ENCODE measurements around the gene MYH10.

Gene MYH10

DNA sequence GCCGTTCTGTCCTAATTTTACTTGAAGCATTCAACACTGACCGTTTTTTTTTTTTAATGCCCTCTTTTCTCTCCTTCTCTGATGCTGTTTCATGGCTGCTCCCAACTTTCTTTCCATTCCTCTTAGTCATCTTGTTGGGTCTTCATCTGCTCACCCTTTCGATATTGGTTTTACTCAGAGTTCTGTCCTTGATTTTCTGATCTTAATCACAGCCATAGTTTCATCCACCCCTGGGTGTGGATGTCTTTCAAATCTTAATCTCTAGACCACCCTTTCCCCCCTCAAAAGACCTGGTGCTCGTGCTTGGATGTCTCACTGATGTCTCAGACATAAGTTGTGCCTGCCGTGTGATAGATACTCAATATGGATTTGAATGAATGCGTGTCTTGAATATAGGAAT is 172.4 kb downstream of the MYH10 start:
- no peaks in the 10 kb centered on the region for H4K20me1 ChIP-seq (ENCODE audit: low read depth, low read length)

DNA sequence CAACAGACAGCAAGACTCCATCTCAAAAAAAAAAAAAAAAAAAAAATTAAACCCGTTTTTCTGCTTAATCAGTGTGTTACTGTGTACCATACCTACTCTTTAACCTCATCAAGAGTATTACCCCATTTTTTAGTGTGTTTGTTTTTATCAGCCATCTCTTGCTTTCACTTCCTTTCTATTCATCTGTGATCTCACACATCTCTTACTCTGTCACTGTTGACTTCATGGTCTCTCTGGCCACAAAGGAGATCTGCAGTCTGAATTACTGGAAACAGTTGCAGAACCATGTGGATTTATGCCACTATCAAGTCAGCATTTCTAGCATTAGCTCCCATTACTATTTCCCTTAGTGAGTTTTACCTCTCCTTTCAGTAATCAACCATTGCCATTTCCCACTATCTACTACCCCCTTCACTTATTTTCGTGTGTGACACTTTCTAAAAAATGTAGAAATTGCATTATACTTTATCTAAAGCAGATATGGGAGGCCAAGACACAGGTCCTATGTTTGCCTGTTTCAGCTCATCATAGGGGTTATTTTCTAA is 174.8 kb downstream of the MYH10 start:
- Histone ChIP-seq H3K4me2 (ENCODE audit: low read depth, low read length, poor library complexity, severe bottlenecking) (no peak overlapping the region), H3K9me3 (ENCODE audit: insufficient read depth, low read length) (no peaks in the 10 kb centered on the region), H3F3A (ENCODE audit: insufficient read depth) (no peaks in the 10 kb centered on the region), H3K4me3 (ENCODE audit: insufficient read depth, low read length, poor library complexity, severe bottlenecking) (no peak overlapping the region), H3K9ac (ENCODE audit: low read length) (no peak overlapping the region), H3K36me3 (ENCODE audit: low read length) (peaks cover 29% of the 10 kb centered on the region), H3K9me2 (replicated peaks; ENCODE audit: insufficient read depth, low read length) (no peaks in the 10 kb centered on the region), H3K79me2 (ENCODE audit: insufficient read depth, low read length) (no peaks in the 10 kb centered on the region), H3K27me3 (ENCODE audit: low read length) (no peaks in the 10 kb centered on the region), H4K20me1 (ENCODE audit: low read depth, low read length) (no peaks in the 10 kb centered on the region), H2AFZ (ENCODE audit: low read depth, low read length, severe bottlenecking) (no peak overlapping the region), H3K27ac (ENCODE audit: low read depth, low read length) (no peak overlapping the region)
- TF ChIP-seq, protein P1, sequence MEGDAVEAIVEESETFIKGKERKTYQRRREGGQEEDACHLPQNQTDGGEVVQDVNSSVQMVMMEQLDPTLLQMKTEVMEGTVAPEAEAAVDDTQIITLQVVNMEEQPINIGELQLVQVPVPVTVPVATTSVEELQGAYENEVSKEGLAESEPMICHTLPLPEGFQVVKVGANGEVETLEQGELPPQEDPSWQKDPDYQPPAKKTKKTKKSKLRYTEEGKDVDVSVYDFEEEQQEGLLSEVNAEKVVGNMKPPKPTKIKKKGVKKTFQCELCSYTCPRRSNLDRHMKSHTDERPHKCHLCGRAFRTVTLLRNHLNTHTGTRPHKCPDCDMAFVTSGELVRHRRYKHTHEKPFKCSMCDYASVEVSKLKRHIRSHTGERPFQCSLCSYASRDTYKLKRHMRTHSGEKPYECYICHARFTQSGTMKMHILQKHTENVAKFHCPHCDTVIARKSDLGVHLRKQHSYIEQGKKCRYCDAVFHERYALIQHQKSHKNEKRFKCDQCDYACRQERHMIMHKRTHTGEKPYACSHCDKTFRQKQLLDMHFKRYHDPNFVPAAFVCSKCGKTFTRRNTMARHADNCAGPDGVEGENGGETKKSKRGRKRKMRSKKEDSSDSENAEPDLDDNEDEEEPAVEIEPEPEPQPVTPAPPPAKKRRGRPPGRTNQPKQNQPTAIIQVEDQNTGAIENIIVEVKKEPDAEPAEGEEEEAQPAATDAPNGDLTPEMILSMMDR (IDR thresholded peaks at IDR 0.05; ENCODE audit: insufficient read depth, low read length, poor library complexity, severe bottlenecking), result no peak
- TF ChIP-seq EZH2phosphoT487 (conservative IDR thresholded peaks at IDR 0.05; ENCODE audit: low read length), result no peak

More for the DNA sequence above, 172.4 kb downstream of the MYH10 start:
- no peak overlapping the region for H3K27ac ChIP-seq (ENCODE audit: low read depth, low read length)
- H3F3A ChIP-seq (ENCODE audit: insufficient read depth), result no peaks in the 10 kb centered on the region
- no peak overlapping the region for H3K4me2 ChIP-seq (ENCODE audit: low read depth, low read length, poor library complexity, severe bottlenecking)
- no peaks in the 10 kb centered on the region for H3K27me3 ChIP-seq (ENCODE audit: low read length)
- TF ChIP-seq, protein P1 (IDR thresholded peaks at IDR 0.05; ENCODE audit: insufficient read depth, low read length, poor library complexity, severe bottlenecking), result no peak
- TF ChIP-seq EZH2phosphoT487 (conservative IDR thresholded peaks at IDR 0.05; ENCODE audit: low read length), result no peak
- no peaks in the 10 kb centered on the region for H3K9me2 ChIP-seq (replicated peaks; ENCODE audit: insufficient read depth, low read length)
- H2AFZ ChIP-seq (ENCODE audit: low read depth, low read length, severe bottlenecking), result no peak overlapping the region
- peaks cover 22% of the 10 kb centered on the region for H3K36me3 ChIP-seq (ENCODE audit: low read length)
- no peaks in the 10 kb centered on the region for H3K79me2 ChIP-seq (ENCODE audit: insufficient read depth, low read length)
- H3K4me3 ChIP-seq (ENCODE audit: insufficient read depth, low read length, poor library complexity, severe bottlenecking), result no peak overlapping the region
- H3K9ac ChIP-seq (ENCODE audit: low read length), result no peak overlapping the region
- no peaks in the 10 kb centered on the region for H3K9me3 ChIP-seq (ENCODE audit: insufficient read depth, low read length)

DNA sequence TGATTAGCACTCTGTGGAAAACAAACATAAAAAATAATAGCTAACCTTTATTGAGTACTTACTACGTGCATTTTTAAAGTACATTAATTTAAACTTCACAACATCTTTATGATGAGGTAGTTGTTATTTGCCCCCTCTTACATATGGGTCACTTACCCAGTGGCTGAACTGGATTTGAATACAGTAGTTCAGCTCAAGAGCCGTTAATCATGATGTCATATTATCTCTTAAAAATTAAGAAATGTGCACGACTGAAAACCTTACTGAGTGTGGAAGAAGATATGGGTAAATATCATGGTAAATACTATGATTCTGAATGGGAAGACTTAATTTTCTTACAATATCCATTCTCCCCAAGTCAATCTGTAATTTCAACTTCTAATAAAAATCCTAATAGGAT is 177.2 kb downstream of the MYH10 start:
- no peaks in the 10 kb centered on the region for H3K79me2 ChIP-seq (ENCODE audit: insufficient read depth, low read length)
- no peaks in the 10 kb centered on the region for H3F3A ChIP-seq (ENCODE audit: insufficient read depth)
- peaks cover 36% of the 10 kb centered on the region for H3K36me3 ChIP-seq (ENCODE audit: low read length)
- H3K9ac ChIP-seq (ENCODE audit: low read length), result no peak overlapping the region
- no peak for TF ChIP-seq EZH2phosphoT487 (conservative IDR thresholded peaks at IDR 0.05; ENCODE audit: low read length)
- TF ChIP-seq, protein P1 (IDR thresholded peaks at IDR 0.05; ENCODE audit: insufficient read depth, low read length, poor library complexity, severe bottlenecking), result no peak
- no peak overlapping the region for H3K4me3 ChIP-seq (ENCODE audit: insufficient read depth, low read length, poor library complexity, severe bottlenecking)
- no peak overlapping the region for H2AFZ ChIP-seq (ENCODE audit: low read depth, low read length, severe bottlenecking)
- no peaks in the 10 kb centered on the region for H3K27me3 ChIP-seq (ENCODE audit: low read length)
- no peaks in the 10 kb centered on the region for H3K9me2 ChIP-seq (replicated peaks; ENCODE audit: insufficient read depth, low read length)
- H3K27ac ChIP-seq (ENCODE audit: low read depth, low read length), result no peak overlapping the region
- H3K4me2 ChIP-seq (ENCODE audit: low read depth, low read length, poor library complexity, severe bottlenecking), result no peak overlapping the region
- no peaks in the 10 kb centered on the region for H3K9me3 ChIP-seq (ENCODE audit: insufficient read depth, low read length)
- no peaks in the 10 kb centered on the region for H4K20me1 ChIP-seq (ENCODE audit: low read depth, low read length)
